Myocyte (in vitro differentiated cells): ENCODE results near the gene PERP. TPM values are rescaled to one million over a fixed set of nuclear protein-coding genes. Genes with fewer than 3 reads are reported as not detected.
A peak's percentile ranks its signal among the peaks of the same experiment; 100 is the strongest.
"Not testable (repeated sequence)": the region's sequence is repeated elsewhere in the genome, so short reads cannot be mapped to it uniquely, and the experiment has no call there.

Source experiments
- DNase-seq: peaks from one replicate; pipeline ENCODE4 v3.0.0-alpha.2; 2012; ENCODE audit warnings: low read depth
- total RNA-seq: library from RNA; depleted of rRNA; stranded (reverse); fragments of >200 nt; gene quantifications from 2 replicates; pipeline ENCODE4 v1.2.3, GENCODE V29; 2014

The PERP gene
- total RNA-seq, 1 donor from 2014 or later = 0.70 TPM

DNA sequence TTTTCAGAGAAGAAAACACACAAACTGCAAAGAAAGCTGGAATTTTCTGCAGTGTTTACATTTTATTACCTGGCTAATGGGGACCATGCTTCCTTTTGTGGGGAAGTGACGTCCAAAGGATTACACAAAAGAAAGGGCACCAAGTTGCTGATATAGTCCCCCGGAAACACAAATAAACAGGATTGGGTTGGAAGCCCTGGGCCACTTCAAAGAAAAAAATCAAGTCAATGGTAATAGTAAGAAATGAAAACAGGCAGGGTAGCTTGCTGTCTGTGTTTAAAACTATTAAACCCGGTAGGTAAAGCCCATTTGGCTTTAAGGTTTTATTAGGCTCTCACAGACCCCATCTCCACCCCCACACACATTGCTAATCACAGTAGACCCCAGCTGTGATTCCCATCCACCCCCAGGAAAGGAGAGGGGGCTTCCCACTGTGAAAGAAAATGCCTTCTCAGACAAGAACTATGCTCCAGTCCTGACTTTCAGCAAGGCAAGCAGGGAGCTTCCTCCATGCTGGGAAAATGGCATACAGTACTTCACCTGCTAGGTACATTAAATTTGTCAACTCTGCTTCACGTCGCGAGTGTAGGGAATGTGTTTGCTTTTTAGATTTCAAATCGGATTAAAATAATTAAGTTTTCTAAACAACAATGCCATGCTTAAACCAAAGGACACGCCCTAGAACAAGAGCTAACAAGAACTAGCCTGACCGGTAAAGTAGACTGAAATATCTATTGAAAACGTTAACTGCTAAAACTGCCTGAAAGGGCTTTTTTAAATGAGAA, 1.1 kb downstream of the PERP start:
- DNase-seq = no peak

DNA sequence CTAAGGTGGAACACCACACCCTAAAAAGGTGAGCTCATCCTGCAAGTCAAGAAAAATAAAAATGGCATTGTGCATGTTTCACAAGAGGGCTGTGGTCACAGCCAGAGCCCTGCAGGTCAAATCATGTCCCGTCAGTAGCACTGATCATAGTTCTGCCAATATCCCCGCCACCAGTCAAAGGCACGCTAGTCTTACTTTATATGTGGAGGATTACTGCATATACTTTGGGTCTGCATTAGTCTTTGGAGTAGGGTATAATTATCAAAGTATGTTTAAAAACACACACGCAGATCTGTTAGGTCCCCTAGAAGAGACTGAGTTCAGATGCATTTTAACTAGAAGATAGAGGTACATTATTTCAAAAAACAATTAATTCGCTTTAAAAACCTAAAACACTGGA, 1.8 kb downstream of the PERP start:
- DNase-seq = no peak

DNA sequence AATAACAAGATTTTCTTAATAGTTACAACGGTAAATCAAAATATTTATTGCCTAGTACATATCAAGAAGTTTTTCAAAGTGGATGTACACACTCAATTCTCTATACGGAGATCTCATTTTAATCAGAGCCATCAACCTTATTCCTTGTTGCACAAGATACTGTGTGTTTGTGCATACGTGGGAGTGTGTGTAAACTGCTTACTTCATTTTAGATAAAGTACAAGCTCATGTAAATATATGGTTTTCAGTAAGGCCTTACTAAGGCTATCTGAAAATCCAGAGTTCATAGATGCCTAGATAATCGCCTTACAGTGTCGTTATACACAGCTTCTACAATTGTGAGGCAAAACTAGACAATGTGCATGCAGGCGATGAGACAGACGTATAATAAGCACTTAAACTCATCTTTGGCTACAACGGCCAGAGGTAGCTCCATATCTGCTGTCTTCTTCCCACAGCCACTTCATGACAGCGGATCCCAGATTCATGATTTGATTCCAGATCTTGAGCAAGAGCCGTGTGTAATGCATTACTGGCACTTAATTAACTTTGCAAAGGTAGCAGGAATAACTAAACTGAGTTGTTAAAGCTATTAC, 2.5 kb downstream of the PERP start:
- no peak for DNase-seq

DNA sequence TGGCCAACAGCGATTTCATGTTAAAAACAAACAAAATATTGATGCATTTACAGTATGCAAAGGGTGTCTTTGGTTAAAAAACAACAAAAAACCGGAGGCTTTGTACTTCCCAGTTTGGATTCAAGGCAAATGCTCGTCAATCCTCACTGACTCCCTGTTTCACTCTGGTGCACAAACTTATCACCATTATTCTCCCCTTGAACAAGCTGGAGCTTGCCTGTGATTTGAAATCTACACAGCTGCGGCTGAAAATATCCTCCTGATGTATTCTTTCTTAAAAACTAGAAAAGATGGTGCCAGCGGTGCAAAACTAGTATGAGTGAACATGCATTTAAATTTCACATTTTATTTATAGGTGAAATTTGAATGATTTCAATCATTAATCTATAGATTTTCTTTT, 3.3 kb downstream of the PERP start:
- no peak for DNase-seq

DNA sequence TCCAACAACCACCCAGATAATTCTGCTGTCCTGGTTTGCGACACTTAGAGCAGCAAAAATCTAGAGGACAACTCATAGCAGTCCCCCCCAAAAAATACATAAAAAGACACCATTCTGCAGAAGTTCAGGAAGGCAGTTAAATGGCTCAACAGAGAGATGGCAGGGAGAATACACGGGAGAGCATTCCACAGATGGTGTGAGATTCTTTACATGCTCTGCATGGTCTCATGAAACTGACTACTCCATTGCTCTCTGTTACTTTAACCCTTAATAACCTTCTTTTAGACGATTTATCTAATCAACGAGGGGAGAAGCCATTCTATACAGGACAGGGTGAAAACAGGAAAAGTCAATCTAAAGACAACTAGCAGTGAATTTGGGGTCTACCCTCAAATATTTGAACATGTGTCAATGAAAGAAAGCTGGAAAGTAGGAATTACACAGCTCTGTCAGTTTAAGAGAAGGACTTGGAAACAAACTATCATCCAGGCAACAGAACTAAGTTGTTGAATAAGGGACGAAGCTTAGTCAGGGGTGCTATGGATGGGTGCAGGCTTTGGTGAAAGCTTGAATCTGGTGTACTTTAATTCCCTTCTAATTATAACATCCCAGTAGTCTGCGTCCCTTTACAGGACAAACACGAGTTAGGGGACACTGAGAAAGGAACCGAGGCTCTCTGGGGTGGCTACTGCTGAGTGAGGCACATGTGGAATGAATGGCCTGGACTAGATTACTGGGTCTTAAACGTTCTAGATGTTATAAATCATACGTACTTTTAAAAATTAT, 5.1 kb downstream of the PERP start:
- no peak for DNase-seq

DNA sequence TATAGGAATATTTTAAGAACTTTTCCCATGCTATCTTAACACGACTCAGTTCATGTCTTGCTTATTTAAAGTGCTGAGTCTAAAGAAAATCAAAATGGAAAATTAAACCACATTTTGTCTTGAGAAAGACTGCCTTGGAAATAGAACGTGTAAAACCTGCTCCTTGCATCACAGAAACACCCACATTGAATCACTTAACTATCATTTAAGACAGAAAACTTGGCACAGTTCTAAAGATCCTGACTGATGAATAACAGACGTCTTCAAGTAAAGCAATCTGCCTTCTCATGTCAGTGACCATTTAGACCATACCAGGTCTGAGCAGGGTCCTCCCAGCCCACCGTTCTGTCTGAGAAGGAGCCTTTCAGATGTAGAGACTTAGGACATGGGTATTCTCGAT, 7.4 kb downstream of the PERP start:
- DNase-seq = no peak

DNA sequence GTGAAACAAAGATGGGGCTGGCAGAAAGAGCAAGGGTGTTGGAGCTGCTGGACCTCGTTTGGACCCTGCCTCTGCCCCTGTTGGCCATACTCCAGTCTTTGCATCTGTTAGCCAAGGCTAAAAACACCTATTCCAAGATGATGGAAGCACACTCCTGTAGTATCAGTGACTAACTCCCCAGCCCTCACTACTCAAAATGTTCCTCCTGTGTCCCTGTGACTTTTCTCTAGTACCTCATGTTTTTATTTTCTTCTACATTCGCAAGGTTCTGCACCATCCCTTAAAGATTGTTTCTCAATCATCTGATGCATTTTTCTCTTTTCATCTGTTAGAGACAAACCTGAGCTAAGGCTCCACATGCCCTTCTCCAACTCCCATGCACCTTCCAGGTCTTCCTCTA, 8.9 kb downstream of the PERP start:
- DNase-seq = no peak

DNA sequence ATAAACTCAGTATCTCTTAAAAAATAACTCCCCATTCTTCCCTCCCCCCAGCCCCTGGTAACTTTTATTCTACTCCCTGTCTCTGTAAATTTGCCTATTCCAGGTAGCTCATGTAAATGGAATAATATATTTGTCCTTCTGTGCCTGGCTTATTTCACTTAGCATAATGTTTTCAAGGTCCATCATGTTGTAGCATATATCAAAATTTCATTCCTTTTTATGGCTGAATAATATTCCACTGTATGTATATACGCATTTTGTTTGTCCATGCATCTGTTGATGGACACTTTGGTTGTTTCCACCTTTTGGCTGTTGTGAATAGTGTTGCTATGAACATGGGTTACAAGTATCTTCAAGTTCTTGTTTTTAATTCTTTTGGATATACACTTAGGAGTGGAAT, 13.0 kb downstream of the PERP start:
- DNase-seq = no peak

DNA sequence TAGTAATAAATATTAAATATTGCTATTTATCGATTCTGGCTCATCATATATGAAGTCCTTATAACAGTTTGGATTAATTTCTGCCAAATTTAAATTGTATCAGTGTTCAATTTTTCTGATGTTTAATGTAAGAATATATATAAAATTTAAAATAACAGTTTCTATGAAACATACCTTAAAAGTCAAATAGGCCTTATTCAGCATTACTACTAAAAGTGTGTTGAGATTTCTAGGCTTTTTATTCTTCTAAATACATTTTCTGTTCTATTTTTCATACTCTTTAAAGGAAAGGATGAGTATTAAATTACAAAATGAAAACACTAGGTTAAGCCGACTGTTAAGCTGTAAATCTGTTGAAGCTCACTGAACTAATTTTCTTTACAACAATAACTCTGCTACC, 13.6 kb downstream of the PERP start:
- no peak for DNase-seq

DNA sequence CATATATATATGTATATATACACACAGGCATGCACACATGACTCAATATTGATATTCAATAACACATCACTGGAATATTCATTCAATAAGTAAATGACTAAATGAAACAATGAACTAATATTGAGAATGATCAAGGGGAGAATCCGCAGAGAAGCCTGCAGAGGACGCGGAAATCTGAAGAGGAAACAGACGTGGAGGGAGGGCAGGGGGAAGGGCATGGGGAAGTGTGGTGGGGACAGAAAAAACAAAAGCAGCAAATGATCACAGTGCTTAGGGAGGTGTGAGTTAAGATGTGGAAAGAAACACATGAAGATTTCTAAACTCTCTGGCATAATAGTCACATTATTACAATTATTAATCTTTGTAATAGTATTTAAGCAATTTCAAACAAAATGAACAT, 14.5 kb downstream of the PERP start:
- DNase-seq = no peak

DNA sequence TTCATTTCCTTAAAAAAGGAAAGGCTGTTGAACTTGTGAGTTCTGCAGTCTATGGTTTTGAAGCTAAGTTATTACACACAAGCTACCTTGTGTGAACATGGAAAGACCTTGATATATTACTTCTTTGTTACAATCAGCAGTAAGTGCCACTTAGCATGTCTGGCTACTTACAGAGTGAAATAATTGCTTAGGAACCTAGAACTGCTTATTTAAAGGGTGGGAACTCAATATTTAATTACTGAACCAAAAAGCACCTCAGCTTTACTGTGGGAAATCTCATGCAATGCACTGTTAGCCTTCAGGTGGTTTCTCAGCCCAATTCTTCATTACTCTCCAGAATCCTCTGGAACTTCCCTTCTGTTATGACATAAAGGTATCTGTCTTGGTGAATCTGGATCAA, 17.9 kb downstream of the PERP start:
- DNase-seq = no peak

DNA sequence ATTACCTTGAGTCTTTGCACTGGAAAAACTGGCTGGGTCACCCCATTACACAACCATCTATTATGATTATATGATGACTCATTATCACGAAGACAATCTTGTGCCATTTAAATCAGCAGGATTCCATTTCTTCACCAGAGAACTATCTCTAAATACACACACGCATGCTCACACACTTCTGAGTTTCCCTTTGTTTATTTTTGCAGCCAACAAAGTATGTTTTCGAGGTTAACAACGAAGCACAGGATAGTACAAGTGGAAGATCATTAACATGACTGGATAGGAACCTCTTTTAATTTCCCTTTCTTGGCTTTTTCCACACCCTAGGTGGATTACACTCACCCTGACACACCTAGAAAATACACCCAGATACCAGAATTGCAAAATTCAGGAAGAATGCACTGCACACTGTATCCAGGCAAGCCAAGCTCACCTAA, 18.9 kb downstream of the PERP start:
- DNase-seq = peak; percentile 16

DNA sequence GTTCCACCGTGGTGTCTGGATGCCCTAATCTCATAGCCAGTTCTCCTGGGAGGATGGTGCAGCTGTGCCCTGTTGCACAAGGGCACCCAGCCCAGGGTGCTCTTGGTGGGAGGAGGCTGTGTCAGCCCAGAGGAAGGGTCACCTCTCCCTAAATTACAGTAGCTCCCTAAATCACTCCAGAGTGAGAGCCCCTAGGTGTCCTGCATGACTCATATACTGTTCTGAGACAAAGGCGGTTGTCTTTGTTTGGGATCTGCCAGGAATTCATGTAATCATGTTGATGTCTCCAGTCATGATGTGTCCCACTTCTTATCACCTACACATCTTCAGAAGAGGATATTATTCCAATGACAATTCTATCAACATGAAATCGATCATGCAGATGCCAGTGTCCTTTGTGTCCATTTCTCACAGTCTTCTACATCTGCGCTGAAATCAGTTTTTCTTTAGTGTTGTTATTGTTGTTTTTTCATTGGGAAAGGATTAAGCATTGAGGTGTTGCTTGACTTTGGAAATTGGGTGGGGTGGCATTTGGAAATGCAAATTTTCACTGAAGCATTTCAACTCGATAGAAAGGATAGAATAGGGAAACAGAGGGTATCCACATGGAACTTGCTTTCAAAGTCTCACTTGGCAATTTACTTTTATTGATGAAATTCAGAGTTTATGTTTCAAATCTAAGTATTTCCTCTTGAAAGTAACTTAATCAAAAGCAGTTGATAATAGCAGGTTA, 19.5 kb downstream of the PERP start:
- no peak for DNase-seq

DNA sequence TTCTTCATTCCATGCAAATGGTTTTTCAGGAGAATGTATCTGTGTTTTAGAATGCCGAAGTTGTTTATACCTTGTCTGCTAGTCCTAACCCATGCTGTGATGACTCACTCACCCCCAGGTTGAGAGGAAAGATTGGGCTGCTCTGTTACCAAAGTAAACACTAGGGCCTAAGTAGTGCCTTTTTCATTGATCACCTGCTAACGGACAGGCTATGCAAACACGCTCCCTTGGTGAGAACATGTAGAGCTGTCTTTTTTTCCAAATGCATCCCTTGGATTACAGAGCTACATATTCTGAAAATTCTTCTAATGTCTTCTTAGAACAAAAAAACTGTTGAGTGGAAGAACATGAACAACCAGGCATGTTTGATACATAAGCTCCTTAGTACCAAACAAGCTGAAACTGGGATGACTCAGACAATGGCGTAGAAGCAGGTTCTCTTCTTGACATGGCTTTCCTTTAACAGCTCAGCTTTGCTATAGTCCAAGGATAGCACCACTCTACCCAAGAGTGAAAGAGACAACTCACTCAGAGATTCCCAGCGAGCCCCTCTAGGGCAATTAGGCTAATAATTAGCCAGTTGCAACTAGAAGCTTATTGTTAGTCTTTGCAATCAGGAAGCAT, 20.5 kb downstream of the PERP start:
- no peak for DNase-seq

DNA sequence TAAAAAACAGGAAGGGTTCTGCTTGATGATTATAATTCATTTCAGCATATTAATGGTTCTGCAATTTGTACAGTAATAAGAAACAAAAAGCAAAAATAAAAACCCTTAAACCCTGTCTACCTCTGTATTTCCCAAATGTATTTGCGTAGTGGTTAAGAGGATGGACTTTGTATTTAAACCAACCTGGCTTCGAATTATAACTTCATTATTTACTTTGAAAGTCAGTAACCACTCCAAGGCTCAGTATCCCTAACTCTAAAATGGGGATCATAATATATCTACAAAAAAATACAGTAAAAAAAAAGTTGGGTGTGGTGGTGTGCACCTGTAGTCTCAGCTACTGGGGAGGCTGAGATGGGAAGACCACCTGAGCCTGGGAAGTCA, 21.4 kb downstream of the PERP start:
- DNase-seq = no peak

DNA sequence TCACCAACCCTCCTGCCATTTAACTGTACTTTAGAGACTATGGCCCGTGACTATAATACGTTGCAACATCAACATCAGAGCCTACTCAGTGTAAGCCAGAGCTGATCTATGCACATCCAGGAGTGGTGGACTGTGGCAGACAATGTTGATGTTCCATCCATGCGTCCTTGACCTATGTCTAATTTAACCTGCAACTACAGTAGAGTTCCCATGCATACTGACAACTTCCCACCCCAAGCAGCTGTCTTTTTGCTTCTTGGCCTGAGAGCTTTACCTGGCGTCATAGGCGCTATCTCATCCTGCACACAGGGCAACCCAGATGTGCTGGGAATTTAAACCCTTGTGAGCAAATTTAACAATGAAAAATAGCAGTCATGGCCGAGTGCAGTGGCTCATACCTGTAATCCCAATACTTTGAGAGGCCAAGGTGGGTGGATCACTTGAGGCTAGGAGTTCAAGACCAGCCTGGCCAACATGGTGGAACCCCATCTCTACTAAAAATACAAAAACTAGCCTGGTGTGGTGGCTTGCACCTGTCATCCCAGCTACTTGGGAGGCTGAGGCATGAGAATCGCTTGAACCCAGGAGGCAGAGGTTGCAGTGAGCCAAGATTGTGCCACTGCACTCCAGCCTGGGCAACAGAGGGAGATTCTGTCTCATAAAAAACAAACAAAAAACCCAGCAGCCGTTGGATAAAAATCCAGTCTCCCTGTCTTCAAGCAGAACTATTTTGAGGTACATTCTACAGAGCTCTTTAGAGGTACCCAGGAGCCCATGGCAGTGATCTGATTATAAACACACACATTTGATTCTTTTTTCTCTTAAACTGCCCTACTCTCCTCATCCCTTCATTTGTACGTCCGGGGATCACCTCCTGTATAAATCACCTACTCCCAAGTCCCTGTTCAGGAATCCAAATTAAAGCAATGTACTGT, 22.0 kb downstream of the PERP start:
- DNase-seq = no peak

DNA sequence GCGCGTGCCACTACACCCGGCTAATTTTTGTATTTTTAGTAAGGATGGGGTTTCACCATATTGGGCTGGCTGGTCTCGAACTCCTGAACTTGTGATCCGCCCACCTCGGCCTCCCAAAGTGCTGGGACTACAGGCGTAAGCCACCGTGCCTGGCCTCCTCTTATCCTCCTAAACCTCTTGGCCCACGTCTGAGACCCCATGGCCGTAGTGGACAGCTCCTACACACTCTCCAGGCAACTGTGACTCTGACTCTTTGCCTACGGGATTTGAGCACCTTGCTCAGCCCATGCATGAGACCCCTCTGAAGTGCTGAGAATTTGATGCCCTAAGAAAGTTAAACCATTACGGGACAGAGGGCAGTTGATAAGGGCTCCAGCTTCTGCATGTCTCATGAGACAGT, 25.0 kb downstream of the PERP start:
- DNase-seq = no peak

DNA sequence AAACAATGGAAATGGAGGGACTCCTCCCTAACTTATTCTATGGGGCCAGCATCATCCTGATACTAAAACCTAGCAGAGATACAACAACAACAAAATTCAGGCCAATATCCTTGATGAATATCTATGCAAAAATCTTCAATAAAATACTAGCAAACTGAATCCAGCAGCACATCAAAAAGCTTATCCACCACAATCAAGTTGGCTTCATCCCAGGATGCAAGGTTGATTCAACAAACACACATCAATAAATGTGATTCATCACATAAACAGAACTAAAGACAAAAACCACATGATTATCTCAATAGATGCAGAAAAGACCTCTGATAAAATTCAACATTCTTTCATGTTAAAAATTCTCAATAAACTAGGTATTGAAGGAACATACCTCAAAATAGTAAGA, 27.7 kb downstream of the PERP start:
- not testable (repeated sequence) for DNase-seq

DNA sequence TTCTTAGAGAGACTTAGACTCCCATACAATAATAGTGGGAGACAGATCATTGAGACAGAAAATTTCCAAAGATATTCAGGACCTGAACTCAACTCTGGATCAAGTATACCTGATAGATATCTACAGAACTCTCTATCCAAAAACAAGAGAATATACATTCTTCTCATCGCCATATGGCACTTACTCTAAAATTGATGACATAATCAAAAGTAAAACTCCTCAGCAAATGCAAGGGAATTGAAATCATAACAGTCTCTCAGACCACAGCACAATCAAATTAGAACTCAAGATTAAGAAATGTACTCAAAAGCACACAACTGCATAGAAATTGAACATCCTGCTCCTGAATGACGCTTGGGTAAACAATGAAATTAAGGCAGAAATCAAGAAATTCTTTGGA, 28.7 kb downstream of the PERP start:
- no peak for DNase-seq

DNA sequence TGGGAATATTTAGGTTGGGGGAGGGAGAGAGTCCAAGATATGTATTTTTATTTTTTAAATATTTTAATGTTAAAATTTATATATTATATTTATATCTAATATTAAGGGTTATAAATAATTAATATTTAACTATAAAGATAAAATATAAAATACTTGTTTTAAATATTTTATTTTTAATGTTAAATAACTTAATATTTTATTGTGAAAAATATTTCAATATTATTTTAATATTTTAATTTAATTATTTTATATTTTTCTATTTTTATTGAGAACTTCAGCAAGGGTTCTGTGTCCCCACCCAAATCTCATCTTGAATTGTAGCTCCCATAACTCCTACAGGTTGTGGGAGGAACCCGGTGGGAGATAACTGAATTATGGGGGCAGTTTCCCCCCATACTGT, 34.0 kb downstream of the PERP start:
- DNase-seq = no peak
